ENCODE results near the gene AMOTL1.
A peak's percentile ranks its signal among the peaks of the same experiment; 100 is the strongest.

DNA sequence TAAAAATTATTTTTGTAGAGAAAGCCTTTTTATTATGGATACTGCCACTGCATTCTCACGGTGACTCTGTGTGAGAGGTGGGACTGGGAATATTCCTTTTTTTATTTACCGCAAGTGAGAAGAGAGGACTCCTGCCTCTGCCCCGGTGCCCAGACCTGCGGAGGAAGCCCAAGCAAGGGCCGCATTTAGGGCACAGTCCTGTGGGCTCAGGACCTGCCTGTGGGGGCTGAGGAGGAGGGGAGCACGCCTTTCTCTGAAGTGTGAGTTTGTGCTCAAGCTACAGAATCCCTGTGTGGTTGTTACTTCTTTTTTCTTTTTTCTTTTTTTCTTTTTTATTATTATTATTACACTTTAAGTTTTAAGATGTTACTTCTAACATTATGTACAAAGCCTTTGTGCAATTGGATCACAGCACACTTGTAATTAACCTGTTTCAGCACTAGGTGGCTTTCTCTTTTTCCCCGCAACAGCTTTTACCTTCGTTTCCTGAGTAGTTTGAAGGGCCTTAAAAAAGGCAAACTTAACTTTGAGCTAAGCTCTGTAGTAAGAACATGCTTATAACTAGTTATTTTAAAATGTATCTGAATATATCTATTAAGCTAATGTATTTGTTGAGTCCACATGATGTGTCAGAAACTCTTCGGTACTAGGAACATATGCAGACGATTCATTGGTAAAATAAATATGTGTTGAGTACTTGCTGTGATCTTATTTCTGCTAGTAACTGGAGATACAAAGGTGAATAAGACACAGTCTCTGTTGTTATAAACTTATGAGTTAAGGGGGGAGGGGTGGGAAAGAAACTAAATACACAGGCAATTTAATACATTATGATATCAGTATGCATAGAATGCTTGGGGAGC lies 18.3 kb downstream of the AMOTL1 start:
- TF ChIP-seq EZH2phosphoT487 (IDR thresholded peaks at IDR 0.05; ENCODE audit: borderline replicate concordance, low read depth) (no peak), RFX5 (IDR thresholded peaks at IDR 0.05; ENCODE audit: low read length) (no peak), GATA2 (CRISPR knock-in tag; IDR thresholded peaks at IDR 0.05) (no peak), ELF1 (IDR thresholded peaks at IDR 0.05) (no peak), SIN3A (IDR thresholded peaks at IDR 0.05; ENCODE audit: borderline replicate concordance, low read depth, low read length) (no peak), NFIC (IDR thresholded peaks at IDR 0.05; ENCODE audit: borderline replicate concordance) (no peak), POLR2AphosphoS5 (IDR thresholded peaks at IDR 0.05; ENCODE audit: low read depth, low read length) (no peak)
- TF ChIP-seq, protein P1, sequence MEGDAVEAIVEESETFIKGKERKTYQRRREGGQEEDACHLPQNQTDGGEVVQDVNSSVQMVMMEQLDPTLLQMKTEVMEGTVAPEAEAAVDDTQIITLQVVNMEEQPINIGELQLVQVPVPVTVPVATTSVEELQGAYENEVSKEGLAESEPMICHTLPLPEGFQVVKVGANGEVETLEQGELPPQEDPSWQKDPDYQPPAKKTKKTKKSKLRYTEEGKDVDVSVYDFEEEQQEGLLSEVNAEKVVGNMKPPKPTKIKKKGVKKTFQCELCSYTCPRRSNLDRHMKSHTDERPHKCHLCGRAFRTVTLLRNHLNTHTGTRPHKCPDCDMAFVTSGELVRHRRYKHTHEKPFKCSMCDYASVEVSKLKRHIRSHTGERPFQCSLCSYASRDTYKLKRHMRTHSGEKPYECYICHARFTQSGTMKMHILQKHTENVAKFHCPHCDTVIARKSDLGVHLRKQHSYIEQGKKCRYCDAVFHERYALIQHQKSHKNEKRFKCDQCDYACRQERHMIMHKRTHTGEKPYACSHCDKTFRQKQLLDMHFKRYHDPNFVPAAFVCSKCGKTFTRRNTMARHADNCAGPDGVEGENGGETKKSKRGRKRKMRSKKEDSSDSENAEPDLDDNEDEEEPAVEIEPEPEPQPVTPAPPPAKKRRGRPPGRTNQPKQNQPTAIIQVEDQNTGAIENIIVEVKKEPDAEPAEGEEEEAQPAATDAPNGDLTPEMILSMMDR (IDR thresholded peaks at IDR 0.05): peak; percentile 71
- TF ChIP-seq, protein P2, sequence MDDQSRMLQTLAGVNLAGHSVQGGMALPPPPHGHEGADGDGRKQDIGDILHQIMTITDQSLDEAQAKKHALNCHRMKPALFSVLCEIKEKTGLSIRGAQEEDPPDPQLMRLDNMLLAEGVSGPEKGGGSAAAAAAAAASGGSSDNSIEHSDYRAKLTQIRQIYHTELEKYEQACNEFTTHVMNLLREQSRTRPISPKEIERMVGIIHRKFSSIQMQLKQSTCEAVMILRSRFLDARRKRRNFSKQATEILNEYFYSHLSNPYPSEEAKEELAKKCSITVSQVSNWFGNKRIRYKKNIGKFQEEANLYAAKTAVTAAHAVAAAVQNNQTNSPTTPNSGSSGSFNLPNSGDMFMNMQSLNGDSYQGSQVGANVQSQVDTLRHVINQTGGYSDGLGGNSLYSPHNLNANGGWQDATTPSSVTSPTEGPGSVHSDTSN (IDR thresholded peaks at IDR 0.05): no peak
- TF ChIP-seq, protein P3, sequence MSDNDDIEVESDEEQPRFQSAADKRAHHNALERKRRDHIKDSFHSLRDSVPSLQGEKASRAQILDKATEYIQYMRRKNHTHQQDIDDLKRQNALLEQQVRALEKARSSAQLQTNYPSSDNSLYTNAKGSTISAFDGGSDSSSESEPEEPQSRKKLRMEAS (IDR thresholded peaks at IDR 0.05; ENCODE audit: low read depth): no peak
- TF ChIP-seq, protein P4, sequence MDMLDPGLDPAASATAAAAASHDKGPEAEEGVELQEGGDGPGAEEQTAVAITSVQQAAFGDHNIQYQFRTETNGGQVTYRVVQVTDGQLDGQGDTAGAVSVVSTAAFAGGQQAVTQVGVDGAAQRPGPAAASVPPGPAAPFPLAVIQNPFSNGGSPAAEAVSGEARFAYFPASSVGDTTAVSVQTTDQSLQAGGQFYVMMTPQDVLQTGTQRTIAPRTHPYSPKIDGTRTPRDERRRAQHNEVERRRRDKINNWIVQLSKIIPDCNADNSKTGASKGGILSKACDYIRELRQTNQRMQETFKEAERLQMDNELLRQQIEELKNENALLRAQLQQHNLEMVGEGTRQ (IDR thresholded peaks at IDR 0.05; ENCODE audit: borderline replicate concordance, low read depth, low read length): no peak
